Effector memory CD8-positive, alpha-beta T cell (primary cell): Measurements from ENCODE around the gene MTA1.

Experiments used
- ATAC-seq: fragments of 150-1000 bp; cut with Tn5 transposase; replicated peaks from 2 replicates; pipeline ENCODE4 v1.10.0; 2021; ENCODE audit warnings: mild to moderate bottlenecking, moderate library complexity
- DNase-seq, 3 experiments: peaks; one replicate each; pipeline ENCODE4 v3.0.0; 2021
- H3K27ac Mint-ChIP-seq, 2 donors: one replicate each; pipeline ENCODE4 v1.8.0; 2022; ENCODE audit warnings: mild to moderate bottlenecking in 2 of 2, mixed read lengths in 2 of 2, moderate library complexity in 2 of 2
- H3K27me3 Mint-ChIP-seq, 2 donors: one replicate each; pipeline ENCODE4 v1.8.0; 2022; ENCODE audit warnings: mixed read lengths in 2 of 2
- H3K36me3 Mint-ChIP-seq: one replicate; pipeline ENCODE4 v1.8.0; 2022; ENCODE audit warnings: mild to moderate bottlenecking, moderate library complexity, mixed read lengths; ENCODE audit not compliant: insufficient read depth
- H3K4me1 Mint-ChIP-seq, 2 donors: one replicate each; pipeline ENCODE4 v1.8.0; 2022; ENCODE audit warnings: low read depth in 2 of 2, mixed read lengths in 2 of 2
- H3K4me3 Mint-ChIP-seq, 2 donors: one replicate each; pipeline ENCODE4 v1.8.0; 2022; ENCODE audit warnings: mild to moderate bottlenecking in 2 of 2, mixed read lengths in 2 of 2, moderate library complexity in 2 of 2
- H3K9me3 Mint-ChIP-seq, 2 donors: one replicate each; pipeline ENCODE4 v1.8.0; 2022; ENCODE audit warnings: mixed read lengths in 2 of 2

Gene MTA1

DNA sequence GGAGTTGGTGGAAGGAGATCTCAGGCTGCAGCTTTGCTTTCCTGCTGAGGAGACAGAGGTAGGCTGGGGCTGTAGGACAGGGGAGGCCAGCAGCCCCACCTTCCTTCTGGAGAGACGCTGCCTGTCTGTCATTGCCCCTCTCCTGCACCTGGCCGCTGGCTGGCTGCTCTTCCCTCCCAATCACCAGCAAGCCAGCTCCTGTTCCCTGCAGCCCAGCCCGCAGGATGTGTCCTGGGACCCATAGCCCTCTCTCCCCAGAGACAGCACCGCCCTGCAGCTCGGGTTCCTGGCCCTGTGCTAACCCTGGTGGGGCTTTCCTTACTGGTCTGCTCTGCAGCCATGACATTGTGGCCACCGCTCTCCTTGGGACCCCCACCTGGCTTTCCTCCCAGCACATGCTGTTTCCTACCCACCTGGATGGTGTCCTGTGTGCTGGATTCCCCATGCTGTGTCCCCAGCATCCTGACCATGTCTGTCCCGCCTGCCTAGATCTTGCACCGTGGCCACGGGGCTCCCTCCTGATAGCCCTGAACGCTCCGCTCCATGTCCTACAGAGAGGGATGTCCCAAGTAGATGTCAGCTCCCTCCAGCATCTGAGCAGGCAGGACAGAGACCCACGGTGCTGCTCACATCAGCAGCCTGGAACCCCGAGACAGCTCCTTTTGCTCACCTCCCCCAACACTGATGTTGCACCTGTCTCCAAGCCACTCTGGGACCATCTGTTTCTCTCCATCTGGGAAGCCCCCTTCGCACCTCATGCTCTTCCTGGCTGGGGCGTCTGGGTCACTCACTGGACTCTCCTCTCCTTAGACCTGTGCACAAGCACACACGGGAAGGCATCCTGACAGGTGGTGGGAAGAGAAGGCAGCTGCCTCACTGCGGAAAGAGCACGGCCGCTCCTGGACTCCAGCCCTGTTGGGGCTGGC, 1.1 kb upstream of the MTA1 start:
- Mint-ChIP-seq H3K27me3 (peaks cover 7% of the 10 kb centered on the region in 2 donors), H3K9me3 (no peaks in the 10 kb centered on the region), H3K4me1 (peaks cover 26 to 27% of the 10 kb centered on the region in 2 donors), H3K27ac (peak overlapping the region; percentile 8 to 67), H3K36me3 (peaks cover 3% of the 10 kb centered on the region), H3K4me3 (peak overlapping the region; percentile 62 to 69)
- DNase-seq (no peak), ATAC-seq (no peak)

DNA sequence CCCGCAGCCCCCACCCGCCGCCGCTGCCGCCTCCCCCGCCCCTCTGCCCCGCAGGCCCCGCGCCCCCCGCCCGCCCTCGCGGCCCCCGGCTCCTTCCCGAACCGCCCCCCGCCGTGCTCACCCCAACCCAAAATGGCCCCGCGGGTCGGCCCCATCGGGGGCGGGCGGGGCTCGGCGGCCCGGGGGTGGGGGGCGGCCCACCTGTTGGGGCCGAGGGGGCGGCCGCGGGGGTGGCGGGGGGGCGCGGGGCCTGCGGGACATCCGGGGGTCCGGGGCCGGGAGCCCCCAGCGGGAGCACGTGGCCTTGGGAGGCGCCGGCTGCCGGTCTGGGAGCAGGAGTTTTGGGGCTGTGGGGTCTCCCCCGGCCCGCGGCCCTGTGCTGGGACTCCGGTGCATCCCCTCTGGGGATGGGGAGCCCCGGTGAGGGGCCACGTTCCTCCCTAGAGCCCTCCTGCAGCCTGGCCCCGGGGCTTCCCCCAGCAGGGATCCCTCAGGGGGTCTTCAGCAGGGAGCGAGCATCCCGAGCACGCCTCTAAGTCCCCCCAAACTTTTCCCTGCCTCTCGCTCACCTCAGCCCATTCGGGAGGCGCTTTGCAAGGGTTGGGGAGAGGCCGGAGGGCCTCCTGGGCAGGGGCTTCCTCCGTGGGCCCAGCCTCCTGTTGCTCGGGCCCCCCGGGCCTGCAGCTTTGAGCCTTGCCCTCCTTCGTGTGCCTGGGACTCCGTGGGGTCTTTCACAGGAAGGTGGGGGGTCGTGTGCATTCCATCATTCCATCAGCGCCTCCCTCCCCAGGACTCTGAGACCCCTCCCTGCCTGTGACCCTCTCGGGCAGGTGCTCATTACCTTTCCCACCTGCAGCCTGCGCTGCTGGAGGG, 710 bp downstream of the MTA1 start:
- Mint-ChIP-seq H3K4me3 (peak overlapping the region; percentile 86 to 93), H3K4me1 (peaks cover 28 to 29% of the 10 kb centered on the region in 2 donors), H3K27ac (peak overlapping the region; percentile 91 to 93), H3K9me3 (no peaks in the 10 kb centered on the region), H3K27me3 (no peaks in the 10 kb centered on the region), H3K36me3 (peaks cover 3% of the 10 kb centered on the region)
- DNase-seq (no peak), ATAC-seq (peak; percentile 11)

DNA sequence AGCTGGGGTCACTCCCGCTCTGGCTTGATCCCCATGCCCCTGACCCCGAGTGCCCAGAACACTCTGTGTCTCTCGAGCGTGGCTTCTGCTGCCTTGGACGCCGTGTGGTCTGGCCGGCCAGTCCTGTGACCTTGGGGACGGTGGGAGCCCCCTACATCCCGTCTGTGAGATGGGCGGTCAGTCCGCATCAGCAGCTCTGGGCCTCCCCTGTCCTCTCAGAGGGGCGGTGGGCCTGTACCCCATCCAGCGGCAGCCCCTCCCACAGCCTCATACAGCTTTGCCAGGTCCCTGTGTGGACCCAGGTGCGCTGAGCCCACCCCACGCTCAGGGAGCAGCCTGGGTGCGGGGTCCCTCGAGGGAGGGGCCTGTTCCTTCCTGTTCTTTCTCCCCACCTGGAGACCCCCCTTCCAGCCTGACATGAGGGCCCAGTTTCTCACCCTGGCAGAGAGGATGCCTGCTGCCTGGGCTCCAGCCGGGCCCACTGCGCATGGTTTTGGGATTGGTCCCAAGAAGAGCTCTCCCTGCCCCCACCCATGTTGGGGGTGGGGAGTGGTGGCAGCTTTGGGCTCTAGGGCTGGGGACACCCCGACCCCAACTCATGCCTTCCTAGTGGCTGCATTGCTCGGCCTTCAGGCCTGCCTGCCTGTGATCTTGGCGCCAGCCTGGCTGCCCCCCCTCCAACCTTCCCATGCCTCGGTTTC, 1.5 kb downstream of the MTA1 start:
- H3K4me1 Mint-ChIP-seq = peaks cover 27 to 36% of the 10 kb centered on the region in 2 donors
- ATAC-seq (no peak), DNase-seq (no peak)
- H3K36me3 Mint-ChIP-seq = peaks cover 3% of the 10 kb centered on the region
- H3K27me3 Mint-ChIP-seq = no peaks in the 10 kb centered on the region
- no peaks in the 10 kb centered on the region for H3K9me3 Mint-ChIP-seq
- H3K27ac Mint-ChIP-seq = peak overlapping the region; percentile 91 to 93
- peak overlapping the region; percentile 86 to 93 for H3K4me3 Mint-ChIP-seq

DNA sequence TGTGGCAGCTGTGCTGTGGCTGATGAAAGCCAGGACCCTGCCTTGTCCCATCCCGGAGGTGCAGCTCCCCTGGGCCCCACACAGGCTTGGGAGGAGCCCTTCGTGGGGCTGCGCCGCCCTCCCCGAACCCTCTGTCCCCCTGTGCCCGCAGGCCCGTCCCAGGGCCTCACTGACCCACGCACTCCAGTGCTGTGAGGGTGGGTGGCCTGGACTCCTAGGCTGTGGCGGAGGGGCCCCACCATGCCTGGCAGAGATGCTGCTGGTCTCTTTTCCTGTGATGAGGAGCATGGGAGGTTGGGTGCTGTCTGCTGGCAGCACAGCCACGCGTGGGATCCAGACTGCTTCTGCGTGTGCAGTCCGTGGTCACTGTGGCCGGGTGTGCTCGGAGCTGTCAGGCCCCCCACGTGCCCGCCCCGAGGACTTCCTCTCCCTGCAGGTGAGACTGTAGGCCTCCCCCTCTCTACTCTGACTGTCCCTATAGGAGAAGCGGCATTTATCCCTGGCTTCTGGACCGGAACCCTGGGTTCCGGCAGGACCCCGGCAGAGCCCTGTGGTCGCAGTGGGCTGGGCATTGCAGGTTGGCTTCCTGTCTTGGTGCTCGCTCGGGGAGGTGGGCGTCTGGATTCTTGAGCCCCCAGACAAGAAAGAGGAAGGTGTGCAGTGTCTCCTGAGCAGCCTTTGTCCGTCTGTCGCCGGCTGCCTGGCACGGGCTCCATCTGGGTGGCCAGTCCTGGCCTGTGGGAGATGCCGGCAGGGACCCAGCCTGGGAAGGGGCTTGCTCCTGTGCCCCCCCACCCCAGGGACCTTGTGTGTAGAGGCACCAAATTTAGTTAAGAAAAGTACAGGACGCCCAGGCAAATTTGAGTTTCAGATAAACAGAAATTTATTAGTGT, 2.3 kb downstream of the MTA1 start:
- Mint-ChIP-seq H3K4me3 (peak overlapping the region; percentile 86 to 93), H3K27me3 (no peaks in the 10 kb centered on the region), H3K4me1 (peaks cover 32 to 36% of the 10 kb centered on the region in 2 donors), H3K36me3 (peaks cover 3% of the 10 kb centered on the region), H3K27ac (peak overlapping the region; percentile 91 to 93), H3K9me3 (no peaks in the 10 kb centered on the region)
- DNase-seq (no peak), ATAC-seq (peak; percentile 36)

DNA sequence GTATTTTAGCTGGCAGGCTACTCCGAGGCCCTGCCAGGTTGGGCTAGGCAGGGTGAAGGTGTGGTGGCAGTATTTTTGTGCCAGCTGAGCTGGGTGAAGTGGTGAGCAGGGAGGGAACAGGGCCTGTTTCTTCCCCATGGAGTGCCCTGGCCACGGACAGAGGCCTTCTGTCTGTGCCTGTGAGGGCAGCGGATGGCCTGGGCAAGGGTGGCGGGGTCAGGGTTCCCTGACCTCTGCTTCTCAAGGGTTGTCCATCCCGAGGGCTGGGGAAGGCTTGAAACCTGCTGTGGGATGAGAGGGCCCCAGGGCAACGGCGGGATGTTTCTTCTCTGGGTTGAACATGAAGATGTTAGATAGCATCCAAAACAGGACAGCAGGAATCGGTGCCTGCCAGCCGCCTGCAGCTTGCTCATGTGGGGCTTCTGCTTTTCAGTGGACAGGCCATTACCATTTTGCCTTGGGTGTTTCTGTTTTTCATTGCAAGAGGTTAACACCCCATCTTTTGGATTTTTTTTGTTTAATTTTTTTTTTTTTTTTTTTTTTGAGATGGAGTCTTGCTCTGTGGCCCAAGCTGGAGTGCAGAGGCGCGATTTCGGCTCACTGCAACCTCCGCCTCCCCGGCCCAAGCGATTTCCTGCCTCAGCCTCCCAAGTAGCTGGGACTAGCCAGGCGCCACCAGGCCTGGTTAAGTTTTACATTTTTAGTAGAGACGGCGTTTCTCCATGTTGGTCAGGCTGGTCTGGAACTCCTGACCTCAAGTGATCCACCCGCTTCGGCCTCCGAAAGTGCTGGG, 3.3 kb downstream of the MTA1 start:
- DNase-seq (no peak), ATAC-seq (no peak)
- Mint-ChIP-seq H3K4me1 (peaks cover 36 to 39% of the 10 kb centered on the region in 2 donors), H3K27me3 (no peaks in the 10 kb centered on the region), H3K4me3 (peak overlapping the region in 1 of 2 donors; percentile 93), H3K9me3 (no peaks in the 10 kb centered on the region), H3K27ac (peak overlapping the region; percentile 49 to 91), H3K36me3 (peaks cover 3% of the 10 kb centered on the region)

DNA sequence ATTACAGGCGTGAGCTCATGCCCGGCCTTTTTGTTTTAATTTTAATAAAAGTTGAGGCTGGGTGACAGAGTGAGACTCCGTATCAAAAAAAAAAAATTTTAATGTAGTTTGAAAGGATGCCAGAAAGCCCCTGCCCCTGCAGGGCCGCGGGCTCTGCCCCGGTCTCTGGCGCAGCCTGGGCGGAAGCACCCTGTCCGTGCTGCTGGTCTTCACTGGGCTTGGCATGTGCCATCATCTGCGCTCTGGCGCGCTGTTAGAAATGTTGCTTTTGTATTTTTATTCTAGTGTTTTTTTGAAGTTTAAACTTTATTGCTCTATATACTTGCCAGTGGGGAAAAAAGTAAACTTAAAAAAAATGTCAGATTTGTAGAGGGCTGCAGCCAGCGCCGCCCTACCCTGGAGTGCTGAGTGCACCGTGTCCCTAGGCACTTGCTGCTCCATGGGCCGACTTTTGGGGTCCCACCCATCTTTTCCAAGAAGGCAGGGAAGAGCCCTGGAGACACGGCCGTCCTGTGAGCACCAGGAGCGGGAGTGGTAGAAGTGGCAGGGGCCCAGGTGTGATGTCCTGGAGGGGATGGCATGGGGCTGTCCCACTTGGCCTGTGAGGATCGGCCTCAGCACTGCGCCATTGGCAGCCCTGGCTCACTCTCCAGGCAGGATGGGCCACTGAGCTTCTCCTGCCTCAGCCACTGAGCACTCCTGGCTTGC, 4.0 kb downstream of the MTA1 start:
- Mint-ChIP-seq H3K27ac (no peak overlapping the region), H3K27me3 (no peaks in the 10 kb centered on the region), H3K9me3 (no peaks in the 10 kb centered on the region), H3K4me1 (peaks cover 36 to 37% of the 10 kb centered on the region in 2 donors), H3K36me3 (peaks cover 3% of the 10 kb centered on the region), H3K4me3 (no peak overlapping the region)
- DNase-seq (no peak), ATAC-seq (no peak)

DNA sequence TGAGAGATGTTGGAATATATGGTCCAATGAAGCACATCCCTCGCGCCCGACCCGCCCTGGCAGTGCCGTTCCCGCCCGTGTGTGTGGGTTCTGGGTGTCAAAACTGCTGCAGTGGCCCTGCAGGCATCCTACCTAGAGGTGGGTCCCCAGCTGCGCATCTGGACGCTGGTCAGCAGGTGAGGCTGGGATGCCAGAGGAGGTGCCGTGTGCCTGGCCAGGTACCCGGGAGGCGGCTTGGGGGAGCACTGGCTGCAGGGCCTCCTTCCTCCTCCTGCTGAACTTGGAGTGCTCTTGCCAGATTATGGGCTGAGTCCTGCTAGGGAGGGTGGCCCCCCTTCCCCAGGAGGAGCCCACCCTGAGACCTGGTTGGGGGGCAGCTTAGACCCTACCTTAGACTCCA, 5.2 kb downstream of the MTA1 start:
- H3K36me3 Mint-ChIP-seq = peaks cover 3% of the 10 kb centered on the region
- peaks cover 34 to 36% of the 10 kb centered on the region in 2 donors for H3K4me1 Mint-ChIP-seq

DNA sequence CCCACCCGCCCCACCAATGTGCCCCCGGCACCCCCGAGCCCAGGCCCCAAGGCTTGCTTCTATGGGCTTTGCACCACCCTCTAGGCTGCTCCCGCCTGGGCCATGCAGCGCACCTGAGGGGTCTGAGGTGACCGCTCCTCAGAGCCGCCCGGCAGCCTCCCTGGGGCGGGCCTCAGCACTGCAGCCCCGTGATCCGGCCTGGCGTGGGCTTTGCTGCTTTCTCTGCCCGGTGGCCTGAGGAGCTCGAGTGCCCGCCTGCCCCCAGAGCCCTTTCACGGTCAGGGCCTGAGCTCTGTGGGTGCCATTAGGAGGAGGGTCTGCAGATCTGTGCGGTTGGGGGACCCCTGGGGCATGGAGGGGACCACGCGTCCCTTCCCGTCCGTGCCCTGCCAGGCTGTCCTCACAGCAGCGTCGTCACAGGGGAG, 6.2 kb downstream of the MTA1 start:
- Mint-ChIP-seq H3K36me3 (peaks cover 3% of the 10 kb centered on the region), H3K4me3 (no peak overlapping the region), H3K27me3 (no peaks in the 10 kb centered on the region), H3K27ac (no peak overlapping the region), H3K4me1 (peaks cover 32 to 33% of the 10 kb centered on the region in 2 donors), H3K9me3 (no peaks in the 10 kb centered on the region)
- ATAC-seq (no peak), DNase-seq (no peak)

More for the DNA sequence above, 5.2 kb downstream of the MTA1 start:
- Mint-ChIP-seq H3K4me3 (no peak overlapping the region), H3K27ac (peak overlapping the region in 1 of 2 donors; percentile 53), H3K27me3 (no peaks in the 10 kb centered on the region), H3K9me3 (no peaks in the 10 kb centered on the region)
- DNase-seq (no peak), ATAC-seq (no peak)

DNA sequence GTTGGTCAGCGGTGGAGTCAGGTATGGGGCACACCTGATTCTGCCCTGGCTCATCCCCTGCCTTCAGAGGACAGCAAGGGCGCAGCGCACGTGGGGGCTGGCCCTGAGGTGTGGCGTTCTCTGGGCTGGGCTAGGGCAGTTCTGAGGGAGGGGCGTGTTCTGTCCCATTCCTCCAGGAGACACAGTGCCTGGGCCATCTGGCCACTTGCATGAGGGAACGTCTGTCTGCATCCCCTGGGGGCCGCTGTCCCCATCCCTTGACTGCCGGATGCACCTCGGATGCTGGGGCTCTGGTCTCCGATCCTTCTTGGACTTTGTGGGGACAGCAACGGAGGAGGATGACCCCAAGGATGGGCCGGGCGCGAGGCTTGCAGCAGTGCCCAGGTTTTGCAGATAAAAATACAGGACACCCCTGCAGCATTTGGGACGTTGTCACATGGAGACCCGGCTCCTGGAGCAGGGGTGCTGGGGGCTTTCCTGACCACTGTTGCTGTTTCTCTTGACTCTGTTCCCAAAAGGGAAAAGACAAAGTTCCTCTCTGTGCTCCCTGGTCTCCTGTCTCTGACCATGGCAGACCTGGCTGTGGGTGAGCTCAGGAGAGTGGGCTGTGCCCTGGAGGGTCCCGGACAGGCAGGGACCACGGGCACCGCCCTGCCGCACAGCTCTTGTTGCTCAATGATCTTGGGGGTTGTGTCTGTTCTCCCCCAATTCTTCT, 6.9 kb downstream of the MTA1 start:
- H3K27me3 Mint-ChIP-seq = no peaks in the 10 kb centered on the region
- peaks cover 5% of the 10 kb centered on the region for H3K36me3 Mint-ChIP-seq
- ATAC-seq (no peak), DNase-seq (no peak)
- H3K4me1 Mint-ChIP-seq = peaks cover 25 to 26% of the 10 kb centered on the region in 2 donors
- no peak overlapping the region for H3K27ac Mint-ChIP-seq
- H3K4me3 Mint-ChIP-seq = no peak overlapping the region
- H3K9me3 Mint-ChIP-seq = no peaks in the 10 kb centered on the region

DNA sequence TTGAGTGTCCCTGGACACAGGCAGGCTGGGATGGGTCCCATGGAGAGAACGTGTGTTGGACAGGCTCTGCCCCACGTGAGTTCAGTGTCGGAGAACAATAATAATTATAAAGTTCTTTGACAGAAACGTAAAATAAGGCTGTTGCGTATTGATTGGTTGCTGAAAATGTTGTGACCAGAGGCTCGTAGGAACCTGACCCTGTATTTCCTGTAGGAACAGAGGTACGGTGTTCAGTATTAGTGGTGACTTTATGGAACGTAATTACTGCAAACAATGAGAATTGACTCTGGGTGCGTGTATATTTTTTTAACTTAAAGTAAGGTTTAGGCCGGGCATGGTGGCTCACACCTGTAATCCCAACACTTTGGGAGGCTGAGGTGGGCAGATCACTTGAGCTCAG, 7.8 kb downstream of the MTA1 start:
- DNase-seq = no peak
- no peak for ATAC-seq
- H3K4me3 Mint-ChIP-seq = no peak overlapping the region
- H3K9me3 Mint-ChIP-seq = no peaks in the 10 kb centered on the region
- no peaks in the 10 kb centered on the region for H3K27me3 Mint-ChIP-seq
- no peak overlapping the region for H3K27ac Mint-ChIP-seq
- H3K4me1 Mint-ChIP-seq = peaks cover 17 to 18% of the 10 kb centered on the region in 2 donors
- H3K36me3 Mint-ChIP-seq = peaks cover 5% of the 10 kb centered on the region

DNA sequence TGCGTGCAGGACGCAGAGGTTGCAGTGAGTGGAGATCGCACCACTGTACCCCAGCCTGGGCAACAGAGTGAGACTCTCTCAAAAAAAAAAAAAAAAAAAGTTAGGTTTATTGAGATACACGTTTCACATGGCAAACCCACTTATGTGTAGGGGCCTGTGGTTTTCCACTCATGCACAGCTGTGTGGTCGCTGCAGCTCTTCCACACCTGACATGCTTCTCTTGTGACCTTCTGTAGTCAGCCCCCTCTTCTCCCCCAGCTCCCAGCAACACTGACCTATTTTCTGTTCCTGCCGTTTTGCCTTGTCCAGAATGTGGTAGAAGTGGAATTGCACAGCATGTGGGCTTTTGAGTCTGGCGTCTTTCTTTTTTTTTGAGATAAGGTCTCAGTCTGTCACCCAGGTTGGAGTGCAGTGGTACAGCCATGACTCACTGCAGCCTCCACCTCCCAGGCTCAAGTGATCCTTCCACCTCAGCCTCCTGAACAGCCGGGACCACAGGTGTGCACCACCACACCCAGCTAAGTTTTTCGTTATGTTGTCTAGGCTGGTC, 8.4 kb downstream of the MTA1 start:
- Mint-ChIP-seq H3K4me1 (peaks cover 13 to 14% of the 10 kb centered on the region in 2 donors), H3K36me3 (peaks cover 5% of the 10 kb centered on the region), H3K9me3 (no peaks in the 10 kb centered on the region), H3K27ac (peak overlapping the region in 1 of 2 donors; percentile 49), H3K27me3 (no peaks in the 10 kb centered on the region), H3K4me3 (no peak overlapping the region)
- ATAC-seq = peak; percentile 19
- DNase-seq = no peak
